ENCODE measurements around the gene SLC37A4. TPM values are rescaled to one million over a fixed set of nuclear protein-coding genes. Genes with fewer than 3 reads are reported as not detected.
"Not testable (repeated sequence)": the region's sequence is repeated elsewhere in the genome, so short reads cannot be mapped to it uniquely, and the experiment has no call there.

SLC37A4 gene
- 155 TPM for total RNA-seq

DNA sequence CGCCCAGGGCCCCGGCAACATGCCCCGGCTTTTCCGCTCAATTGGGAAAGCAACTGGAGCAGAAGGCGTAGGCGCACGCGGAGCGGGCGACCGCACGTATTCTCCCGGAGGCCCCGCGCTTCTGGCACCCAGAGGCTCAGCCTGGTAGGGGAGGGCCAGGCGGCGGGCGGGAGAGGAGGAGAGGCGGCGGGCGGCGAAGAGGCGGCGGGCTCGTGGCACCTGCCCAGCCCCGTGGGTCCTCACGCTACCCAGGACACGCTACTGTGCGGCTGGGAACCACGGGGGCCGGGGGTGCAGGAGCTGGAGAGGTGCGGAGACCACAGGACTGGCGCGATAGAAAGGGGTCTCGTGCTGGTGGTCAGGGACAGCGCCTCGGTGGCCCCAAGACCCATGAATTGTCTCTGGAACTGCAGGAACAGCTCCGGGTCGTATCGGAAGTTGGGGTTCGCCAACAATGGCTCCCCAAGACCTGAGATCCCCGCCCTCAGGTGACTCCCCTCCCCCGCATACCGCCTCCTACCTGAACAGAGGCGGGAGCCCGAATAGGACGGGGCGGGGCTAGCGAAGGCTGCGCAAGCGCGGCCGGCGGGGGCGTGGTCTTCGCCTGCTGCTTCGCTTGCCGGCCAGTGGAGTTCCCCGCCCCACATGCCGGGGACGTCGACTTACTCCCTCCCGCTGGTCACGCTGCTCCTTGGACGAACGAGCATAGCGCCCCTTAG, at the start of gene SLC37A4:
TSS of gene SLC37A4 (minus strand) at position 549 of the 719 bp plus-strand sequence.
- DNase-seq (ENCODE audit: low spot score) (peak; percentile 100), ATAC-seq (peak; percentile 67)

DNA sequence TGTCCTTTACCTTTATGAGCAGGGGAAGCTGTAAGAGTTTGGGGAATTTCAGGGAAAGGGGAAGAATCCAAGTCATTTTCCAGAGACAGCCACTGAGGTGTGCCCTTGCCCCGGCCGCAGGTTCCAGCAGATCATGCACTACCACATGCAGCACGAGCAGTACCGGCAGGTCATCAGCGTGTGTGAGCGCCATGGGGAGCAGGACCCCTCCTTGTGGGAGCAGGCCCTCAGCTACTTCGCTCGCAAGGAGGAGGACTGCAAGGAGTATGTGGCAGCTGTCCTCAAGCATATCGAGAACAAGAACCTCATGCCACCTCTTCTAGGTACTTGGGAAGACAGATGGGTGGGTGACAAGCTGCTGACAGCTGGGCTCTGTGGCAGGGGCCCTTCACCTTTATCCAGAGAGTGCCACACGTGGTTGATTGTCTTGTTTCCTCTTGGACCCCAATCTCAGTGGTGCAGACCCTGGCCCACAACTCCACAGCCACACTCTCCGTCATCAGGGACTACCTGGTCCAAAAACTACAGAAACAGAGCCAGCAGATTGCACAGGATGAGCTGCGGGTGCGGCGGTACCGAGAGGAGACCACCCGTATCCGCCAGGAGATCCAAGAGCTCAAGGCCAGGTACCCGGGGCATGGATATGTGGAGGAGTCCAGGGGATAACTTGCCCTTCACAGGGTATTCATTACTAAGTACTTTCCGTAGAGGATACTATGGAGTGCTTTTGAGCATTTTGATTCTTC, 48.2 kb upstream of the SLC37A4 start:
- no peak for DNase-seq (ENCODE audit: low spot score)
- ATAC-seq: no peak

- ATAC-seq: no peak
- no peak for DNase-seq (ENCODE audit: low spot score)
Measured at GRCh38 chr11:119077839-119078238, 47.2 kb upstream of the SLC37A4 start.

GRCh38 chr11:119067371-119068222, 36.9 kb upstream of the SLC37A4 start, which contains the start of gene VPS11:
Gene VPS11, plus strand, starts transcription at chr11:119067818. Its CDS starts 6 bp downstream, at chr11:119067824.
- DNase-seq (ENCODE audit: low spot score): peak; percentile 99
- ATAC-seq: peak; percentile 98

- DNase-seq (ENCODE audit: low spot score) (no peak), ATAC-seq (no peak)
Measured at GRCh38 chr11:119065369-119065768, 34.7 kb upstream of the SLC37A4 start.

- no peak for DNase-seq (ENCODE audit: low spot score)
Measured at GRCh38 chr11:119062779-119063178, 32.1 kb upstream of the SLC37A4 start.

DNA sequence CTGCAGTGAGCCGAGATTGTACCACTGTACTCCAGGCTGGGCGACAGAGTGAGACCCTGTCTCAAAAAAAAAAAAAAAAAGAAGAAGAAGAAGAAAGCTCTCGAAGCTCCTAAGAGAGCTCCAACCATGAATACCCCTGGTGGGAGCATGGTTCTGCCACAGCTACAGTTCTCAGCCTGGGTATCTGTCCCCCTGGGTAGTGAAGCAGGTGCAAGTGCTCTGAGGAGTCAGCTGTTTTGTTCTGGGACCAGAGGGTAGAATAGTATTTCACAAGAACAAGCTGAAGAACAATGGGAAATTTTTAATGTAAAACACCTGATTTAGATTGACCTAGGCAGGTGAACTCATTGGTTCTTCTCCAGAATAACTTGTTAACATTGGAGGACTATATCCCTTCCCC, 30.6 kb upstream of the SLC37A4 start:
- DNase-seq (ENCODE audit: low spot score): no peak
- no peak for ATAC-seq

More at GRCh38 chr11:119062779-119063178, 32.1 kb upstream of the SLC37A4 start:
- ATAC-seq: no peak

DNA sequence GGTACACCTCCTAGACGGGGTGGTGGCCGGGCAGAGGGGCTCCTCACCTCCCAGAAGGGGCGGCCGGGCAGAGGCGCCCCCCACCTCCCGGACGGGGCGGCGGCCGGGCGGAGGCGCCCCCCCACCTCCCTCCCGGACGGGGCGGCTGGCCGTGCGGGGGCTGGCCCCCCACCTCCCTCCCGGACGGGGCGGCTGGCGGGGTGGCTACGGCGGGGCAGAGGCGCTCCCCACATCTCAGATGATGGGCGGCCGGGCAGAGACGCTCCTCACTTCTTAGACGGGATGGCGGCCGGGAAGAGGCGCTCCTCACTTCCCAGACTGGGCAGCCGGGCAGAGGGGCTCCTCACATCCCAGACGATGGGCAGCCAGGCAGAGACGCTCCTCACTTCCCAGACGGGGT, 28.5 kb upstream of the SLC37A4 start:
- not testable (repeated sequence) for ATAC-seq; DNase-seq (ENCODE audit: low spot score)

- DNase-seq (ENCODE audit: low spot score) (peak; percentile 99), ATAC-seq (peak; percentile 92)
Measured at GRCh38 chr11:119057000-119057769, 26.5 kb upstream of the SLC37A4 start, which contains the start of gene HYOU1. Gene HYOU1, minus strand, starts transcription at chr11:119057205. Its CDS starts 1,045 bp downstream, at chr11:119056160.

- ATAC-seq: peak; percentile 8
- DNase-seq (ENCODE audit: low spot score): peak; percentile 51
Measured at GRCh38 chr11:119056421-119056999, 25.8 kb upstream of the SLC37A4 start.

DNA sequence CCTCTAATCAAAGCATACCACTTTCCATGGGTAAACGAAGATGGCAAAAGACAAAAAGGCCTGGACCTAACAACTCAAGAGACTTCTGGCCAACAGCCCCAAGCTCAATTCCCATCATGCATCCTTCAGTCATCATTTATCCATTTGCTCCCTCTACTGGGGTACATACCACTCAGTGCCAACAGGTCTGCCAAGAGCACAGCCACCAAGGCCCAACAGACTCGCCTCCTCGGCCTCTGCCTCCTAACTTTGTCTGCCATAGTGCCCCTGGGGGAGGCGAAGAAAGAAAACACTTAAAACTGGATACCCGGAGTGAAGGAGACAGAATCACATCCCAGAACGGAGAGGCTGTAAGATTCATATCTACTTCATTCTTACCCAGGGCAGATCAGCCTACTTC, 25.2 kb upstream of the SLC37A4 start:
- no peak for DNase-seq (ENCODE audit: low spot score)
- no peak for ATAC-seq

DNA sequence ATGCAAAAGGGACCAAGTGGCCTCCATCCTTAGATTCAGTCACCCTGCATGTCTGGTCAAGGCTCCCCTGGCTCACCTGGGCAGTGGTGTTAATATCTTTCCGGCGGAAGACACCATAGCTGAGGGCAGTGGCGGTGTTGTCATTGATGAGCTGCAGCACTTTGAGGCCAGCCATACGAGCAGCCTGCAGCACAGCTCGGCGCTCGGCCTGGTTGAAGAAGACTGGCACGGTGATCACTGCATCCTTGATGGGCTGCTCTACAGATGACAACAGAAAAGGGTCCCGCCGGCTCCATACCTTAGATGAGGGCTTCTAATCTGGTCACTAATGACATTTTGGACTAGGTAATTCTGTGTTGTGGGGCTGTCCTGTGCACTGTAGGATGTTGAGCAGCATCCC, 23.7 kb upstream of the SLC37A4 start:
- no peak for ATAC-seq
- no peak for DNase-seq (ENCODE audit: low spot score)

DNA sequence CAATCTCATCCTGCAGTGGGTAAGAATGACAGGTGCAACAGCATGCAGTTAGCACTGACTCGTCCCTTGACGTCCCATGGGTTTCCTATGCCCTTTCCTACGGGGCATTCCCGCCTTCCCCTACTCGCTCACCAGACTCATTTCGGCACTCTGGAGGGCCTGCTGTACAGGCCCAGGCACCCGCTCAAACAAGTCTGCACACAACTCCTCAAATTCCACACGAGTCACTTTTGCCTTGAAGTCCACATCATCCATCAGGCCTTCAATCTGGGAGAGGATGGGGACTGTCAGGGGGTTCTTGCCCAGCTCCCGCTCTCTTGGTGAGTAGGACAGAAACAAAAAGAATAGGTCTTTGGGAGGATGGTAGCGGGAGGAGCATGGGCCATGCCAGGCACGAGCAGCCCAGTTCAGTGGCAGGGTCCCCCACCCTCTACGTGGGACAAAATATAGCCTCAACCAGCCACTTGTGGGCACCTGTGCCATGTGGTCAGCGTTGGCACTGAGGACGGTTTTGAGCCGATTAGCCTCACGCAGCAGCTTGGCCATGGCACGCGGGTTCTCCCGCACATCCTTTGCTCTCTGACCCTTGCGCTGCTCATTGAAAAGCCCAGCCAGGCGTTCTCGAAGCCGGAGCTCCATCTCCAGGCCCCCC, 21.6 kb upstream of the SLC37A4 start:
- no peak for ATAC-seq
- DNase-seq (ENCODE audit: low spot score): no peak

DNA sequence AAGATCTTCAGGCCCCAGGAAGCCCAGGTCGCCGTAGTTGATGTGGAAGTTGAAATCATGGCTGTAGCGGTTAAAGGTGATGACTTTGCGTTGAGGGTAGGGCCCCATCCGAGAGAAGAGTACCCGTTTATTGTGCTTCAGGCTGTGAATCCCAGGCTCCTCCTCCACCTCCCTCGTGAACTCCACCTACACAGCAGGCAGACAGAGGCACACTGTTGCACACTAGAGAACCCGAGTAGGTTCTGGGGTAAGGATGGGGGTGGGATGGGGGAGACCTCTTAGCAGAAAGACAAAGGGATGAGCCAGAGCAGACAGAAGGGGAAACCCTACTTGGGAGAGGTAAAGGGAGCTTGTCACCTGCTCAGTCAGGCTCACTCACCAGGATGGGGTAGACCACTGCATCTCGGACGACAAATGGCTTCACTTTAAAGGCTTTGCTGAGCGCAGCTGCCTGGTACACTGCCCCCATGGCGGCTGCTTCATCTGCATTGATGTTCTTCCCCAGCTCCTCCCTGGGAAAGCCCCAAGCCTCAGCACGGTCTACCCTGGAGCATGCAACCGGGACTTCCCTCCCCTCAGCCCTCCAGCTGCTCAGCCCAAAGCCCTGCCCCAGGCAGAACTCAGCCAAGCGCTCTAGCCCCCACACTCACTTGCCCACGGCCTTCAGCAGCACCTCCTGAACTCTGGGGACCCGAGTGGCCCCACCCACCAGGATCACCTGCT, 20.9 kb upstream of the SLC37A4 start:
- DNase-seq (ENCODE audit: low spot score): no peak
- ATAC-seq: no peak

DNA sequence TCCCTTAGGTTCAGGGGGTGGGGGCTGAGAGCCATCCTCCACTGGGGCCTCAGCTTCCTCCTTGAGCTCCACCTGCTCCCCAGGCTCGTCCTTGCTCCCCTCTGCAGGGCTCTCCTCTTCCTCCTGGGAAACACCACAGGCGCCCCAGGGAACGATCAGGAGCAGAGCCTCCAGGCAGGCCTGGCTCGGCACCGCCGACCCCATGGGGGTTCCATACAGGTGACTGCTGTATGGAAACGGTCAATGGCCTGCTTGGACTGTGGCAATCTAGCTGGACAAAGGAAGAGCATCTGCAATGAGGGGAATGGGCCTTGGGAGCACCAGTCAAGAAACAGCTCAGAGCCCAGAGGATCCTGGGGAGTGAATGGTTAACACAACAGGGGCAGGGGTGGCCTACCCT, 18.4 kb upstream of the SLC37A4 start:
- ATAC-seq (no peak), DNase-seq (ENCODE audit: low spot score) (no peak)

DNA sequence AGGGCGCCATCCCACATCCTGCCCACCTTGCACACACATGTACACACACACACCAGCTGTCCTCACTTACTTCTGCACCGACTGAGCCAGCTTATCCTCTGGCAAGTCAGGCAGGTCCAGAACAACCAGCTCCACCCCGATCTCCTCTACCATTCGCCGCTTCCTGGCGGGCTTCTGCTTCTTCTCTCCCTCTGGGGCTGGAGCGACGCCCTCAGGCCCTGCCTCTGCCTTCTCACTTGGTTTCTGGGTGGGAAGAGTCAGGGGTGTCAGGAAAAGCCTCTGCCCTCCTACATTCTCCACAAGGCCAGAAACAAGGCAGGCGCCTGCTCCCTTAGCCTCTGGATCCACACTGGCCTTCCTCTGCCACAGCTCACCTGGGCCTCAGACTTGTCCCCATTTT, 18.0 kb upstream of the SLC37A4 start:
- ATAC-seq (no peak), DNase-seq (ENCODE audit: low spot score) (no peak)

DNA sequence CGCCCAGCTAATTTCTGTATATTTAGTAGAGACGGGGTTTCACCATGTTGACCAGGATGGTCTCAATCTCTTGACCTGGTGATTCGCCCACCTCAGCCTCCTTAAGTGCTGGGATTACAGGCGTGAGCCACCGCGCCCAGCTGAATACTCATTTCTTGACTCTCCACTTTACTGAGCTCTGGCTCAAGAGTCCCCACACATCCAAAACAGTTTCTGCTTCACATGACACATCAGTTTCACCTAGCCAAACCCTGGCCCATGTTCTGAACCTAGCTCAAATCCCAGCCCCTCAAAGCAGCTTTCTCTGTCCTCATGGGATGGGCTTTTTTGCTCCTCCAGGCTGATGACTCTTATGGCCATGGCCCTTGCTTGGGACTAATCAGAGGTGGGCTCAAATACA, 16.5 kb upstream of the SLC37A4 start:
- ATAC-seq (no peak), DNase-seq (ENCODE audit: low spot score) (no peak)

GRCh38 chr11:119046489-119046888, 15.8 kb upstream of the SLC37A4 start:
- DNase-seq (ENCODE audit: low spot score) (no peak), ATAC-seq (no peak)

GRCh38 chr11:119044708-119045107, 14.0 kb upstream of the SLC37A4 start:
- ATAC-seq (no peak), DNase-seq (ENCODE audit: low spot score) (no peak)

Data from left lobe of liver (tissue), 2 donors.